ENCODE results near the gene SPOCK1.

SPOCK1 gene

GRCh38 chr5:137142346-137142745 lies 356.8 kb downstream of the SPOCK1 start:
- no peak for DNase-seq

GRCh38 chr5:137141779-137142178 lies 357.3 kb downstream of the SPOCK1 start:
- no peak for DNase-seq

- no peak for DNase-seq
Measured at GRCh38 chr5:137136991-137137632, 362.0 kb downstream of the SPOCK1 start.

GRCh38 chr5:137134920-137135532 lies 364.1 kb downstream of the SPOCK1 start:
- DNase-seq: no peak

GRCh38 chr5:137129886-137130680 lies 369.0 kb downstream of the SPOCK1 start:
- DNase-seq: no peak

- DNase-seq: no peak
Measured at GRCh38 chr5:137128012-137128411, 371.1 kb downstream of the SPOCK1 start.

GRCh38 chr5:137126829-137127228 lies 372.3 kb downstream of the SPOCK1 start:
- DNase-seq: no peak

GRCh38 chr5:137122558-137122957 lies 376.6 kb downstream of the SPOCK1 start:
- DNase-seq: no peak

- DNase-seq: no peak
Measured at GRCh38 chr5:137122075-137122474, 377.1 kb downstream of the SPOCK1 start.

GRCh38 chr5:137119321-137119720 lies 379.8 kb downstream of the SPOCK1 start:
- no peak for DNase-seq

GRCh38 chr5:137118629-137119028 lies 380.5 kb downstream of the SPOCK1 start:
- no peak for DNase-seq

- DNase-seq: no peak
Measured at GRCh38 chr5:137115152-137115551, 384.0 kb downstream of the SPOCK1 start.

GRCh38 chr5:137114529-137114928 lies 384.6 kb downstream of the SPOCK1 start:
- DNase-seq: no peak

GRCh38 chr5:137113939-137114338 lies 385.2 kb downstream of the SPOCK1 start:
- DNase-seq: no peak

- DNase-seq: no peak
Measured at GRCh38 chr5:137113161-137113560, 386.0 kb downstream of the SPOCK1 start.

GRCh38 chr5:137105351-137106035 lies 393.6 kb downstream of the SPOCK1 start:
- no peak for DNase-seq

- DNase-seq: no peak
Measured at GRCh38 chr5:137101544-137101943, 397.6 kb downstream of the SPOCK1 start.

GRCh38 chr5:137099651-137100050 lies 399.5 kb downstream of the SPOCK1 start:
- no peak for DNase-seq

- no peak for DNase-seq
Measured at GRCh38 chr5:137098663-137099062, 400.5 kb downstream of the SPOCK1 start.

GRCh38 chr5:137098238-137098637 lies 400.9 kb downstream of the SPOCK1 start:
- DNase-seq: no peak

GRCh38 chr5:137097203-137097602 lies 401.9 kb downstream of the SPOCK1 start:
- no peak for DNase-seq

GRCh38 chr5:137096149-137097103 lies 402.7 kb downstream of the SPOCK1 start:
- no peak for DNase-seq
